Measurements from ENCODE around the gene VAMP5.
"Not testable (repeated sequence)": the region's sequence is repeated elsewhere in the genome, so short reads cannot be mapped to it uniquely, and the experiment has no call there.

Gene VAMP5

DNA sequence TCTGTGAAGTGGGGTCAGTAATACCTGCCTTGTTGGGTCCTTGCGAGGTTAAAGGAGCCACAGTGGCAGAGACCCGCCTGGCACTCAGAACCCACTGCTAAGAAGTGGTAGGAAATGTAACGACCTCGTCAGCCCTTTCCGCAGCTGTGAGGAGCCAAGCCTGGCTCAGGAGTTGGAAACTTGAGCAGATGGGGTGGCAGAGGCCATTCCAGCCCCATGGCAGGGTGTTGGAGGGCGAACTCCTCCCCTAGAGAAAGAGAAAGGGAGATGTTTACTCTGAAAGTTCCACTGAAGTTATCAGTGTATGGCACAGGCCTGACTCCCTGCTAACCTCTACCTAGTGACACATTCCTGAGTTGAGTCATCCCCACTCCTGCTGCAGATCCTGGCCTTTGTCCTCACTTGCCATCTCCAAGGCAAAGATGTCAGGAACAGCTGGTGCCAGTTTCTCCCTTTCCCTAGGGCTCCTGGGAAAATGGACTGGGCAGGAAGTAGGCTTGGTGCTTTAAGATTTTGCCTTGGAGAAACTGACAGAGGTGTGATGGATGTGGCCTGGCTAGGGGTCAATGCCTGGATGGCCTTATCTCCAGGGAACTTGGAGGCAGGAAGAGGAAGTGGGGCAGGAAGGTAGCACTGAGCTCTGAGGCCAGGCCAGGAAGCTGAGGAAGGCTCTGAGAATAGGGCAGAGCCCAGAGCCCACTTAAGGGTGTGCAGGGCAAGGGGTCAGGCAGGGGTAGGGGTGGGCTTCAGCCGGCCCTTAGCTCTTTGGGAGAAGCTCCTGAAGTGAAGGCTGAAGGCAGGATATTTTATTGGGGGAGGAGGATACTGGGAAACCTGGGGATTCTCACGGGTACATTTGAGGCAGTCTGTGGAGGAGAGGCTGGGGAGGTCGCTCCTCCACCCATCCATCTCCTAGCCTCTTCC, 888 bp downstream of the VAMP5 start:
- DNase-seq, result no peak

- DNase-seq, result peak in 1 of 2 donors; percentile 28
These were observed 1.5 kb downstream of the VAMP5 start for GRCh38 chr2:85585781-85586105.

DNA sequence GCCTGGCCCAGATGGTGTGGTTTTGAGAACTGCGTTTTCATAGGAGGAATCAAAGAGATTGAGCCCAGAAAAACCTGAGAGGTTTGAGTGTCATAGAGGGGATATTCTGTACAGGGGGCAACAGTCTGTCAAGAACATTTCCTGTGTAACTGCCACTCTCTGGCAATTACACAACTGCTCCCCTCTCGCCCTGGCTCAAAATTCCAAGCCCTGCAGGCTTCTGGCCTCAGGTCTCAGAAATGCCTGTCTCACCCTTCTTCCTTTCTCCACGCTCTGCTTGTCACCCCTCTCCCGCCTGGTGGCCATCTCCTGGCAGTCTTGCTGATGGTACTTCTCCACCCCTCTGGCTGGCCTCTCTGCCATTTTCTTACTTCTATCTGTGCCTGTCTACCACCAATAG, 4.0 kb downstream of the VAMP5 start:
- DNase-seq, result no peak

- no peak for DNase-seq
These were observed 4.4 kb downstream of the VAMP5 start for GRCh38 chr2:85588645-85589044.

- DNase-seq, result no peak
These were observed 5.0 kb downstream of the VAMP5 start for GRCh38 chr2:85589181-85589580.

DNA sequence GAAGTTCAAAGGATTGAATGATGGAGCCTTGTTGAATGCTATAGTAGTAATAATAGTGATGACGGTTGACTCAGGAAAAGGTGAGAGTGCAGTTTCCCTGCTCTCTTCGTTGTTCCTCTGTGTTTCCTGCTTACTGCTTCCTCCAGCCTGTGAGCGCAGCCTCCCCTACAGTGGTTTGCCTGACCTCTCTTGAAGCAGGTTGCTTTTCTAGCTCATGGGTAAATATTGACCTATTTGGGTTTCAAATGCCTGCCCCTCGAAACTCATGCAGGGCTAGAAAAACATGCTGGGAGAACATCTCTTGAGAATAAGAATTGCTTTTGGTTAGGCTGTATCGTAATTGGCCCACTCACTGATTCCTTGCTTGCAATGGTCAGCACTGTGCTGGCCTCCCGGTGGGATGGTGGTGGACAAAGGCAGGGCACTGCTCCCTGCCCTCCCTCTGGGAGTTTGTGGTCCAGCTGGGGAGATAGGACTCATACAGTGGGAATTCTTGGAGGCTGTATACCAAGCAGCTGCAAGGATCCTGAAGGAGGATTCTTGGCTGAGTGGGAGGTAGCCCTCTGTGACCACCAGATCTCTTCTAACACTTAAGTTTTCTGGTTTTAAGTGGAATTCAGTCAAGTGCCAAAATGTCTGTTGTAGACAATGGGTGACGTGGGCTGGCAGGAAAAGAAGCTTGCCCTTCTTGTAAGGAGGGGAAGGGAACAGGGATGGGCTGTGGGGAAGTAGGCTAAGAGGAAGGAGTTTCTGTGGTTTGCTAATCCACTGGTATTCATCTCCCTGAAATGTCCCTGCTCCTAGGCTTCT, 6.0 kb downstream of the VAMP5 start:
- peak; percentile 75 to 77 for DNase-seq

GRCh38 chr2:85590950-85591349, 6.7 kb downstream of the VAMP5 start:
- peak; percentile 45 to 50 for DNase-seq

GRCh38 chr2:85591563-85591962, 7.3 kb downstream of the VAMP5 start:
- no peak for DNase-seq

DNA sequence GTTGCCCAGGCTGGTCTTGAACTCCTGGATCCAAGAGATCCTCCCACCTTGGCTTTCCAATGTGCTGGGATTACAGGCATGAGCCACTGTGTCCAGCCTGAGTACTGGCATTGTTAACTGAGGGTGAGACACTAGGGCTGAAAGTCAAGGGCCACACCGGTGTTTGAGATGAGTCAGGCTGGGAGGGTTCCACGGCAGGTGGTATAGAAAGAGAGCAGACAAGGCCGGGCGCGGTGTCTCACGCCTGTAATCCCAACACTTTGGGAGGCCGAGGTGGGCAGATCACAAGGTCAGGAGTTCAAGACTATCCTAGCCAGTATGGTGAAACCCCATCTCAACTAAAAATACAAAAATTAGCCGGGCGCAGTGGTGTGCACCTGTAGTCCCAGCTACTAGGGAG, 8.1 kb downstream of the VAMP5 start:
- not testable (repeated sequence) for DNase-seq

DNA sequence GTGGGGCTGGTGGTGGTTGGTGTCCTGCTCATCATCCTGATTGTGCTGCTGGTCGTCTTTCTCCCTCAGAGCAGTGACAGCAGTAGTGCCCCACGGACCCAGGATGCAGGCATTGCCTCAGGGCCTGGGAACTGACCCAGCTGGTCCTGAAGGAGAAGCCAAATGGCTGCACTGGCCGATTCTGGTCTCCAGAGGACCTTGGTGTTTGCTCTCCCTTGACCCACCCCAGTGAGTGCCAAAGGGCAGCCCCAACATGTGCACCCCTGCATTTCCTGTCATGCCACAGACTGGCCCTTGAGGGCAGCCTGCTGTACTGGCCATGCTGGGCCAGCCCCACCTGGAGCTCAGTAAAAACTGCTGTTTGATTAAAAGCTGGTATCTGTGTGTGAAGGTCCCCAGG, 8.8 kb downstream of the VAMP5 start:
- no peak for DNase-seq

GRCh38 chr2:85594715-85595300, 10.6 kb downstream of the VAMP5 start:
- DNase-seq, result no peak

DNA sequence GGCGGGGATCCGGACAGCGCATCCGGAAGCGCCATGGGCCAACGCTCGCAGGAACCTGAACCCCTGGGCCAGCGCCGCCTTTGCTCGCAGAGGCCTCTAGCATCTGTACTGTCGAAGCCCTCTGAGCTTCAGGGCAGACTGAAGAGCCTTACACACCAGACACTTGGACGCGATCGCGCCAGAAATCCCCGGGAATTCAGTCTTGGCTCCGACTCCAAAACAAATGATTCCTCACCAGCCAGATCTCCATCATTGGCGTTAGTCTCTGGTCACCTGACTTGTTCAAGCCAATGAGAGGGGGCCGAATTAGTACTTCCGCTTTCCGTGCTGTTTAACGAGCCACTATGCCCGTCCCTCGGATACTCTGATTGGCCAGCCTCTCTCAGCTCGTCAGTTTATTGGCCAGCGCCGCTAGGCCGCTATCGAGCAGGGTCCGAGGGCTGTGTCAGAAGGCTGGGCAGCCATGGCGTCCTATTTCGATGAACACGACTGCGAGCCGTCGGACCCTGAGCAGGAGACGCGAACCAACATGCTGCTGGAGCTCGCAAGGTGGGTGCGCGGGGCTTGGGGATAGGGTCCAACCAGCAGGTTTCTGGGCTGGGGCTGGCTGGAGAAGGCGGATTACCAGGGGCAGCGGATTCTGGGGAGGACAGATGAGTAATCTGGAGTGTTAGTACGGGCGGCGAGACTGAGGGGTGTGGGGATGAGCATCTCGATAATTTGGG, 11.2 kb downstream of the VAMP5 start, which contains the start of gene RNF181:
TSS of gene RNF181 (plus strand) at position 445 of the 725 bp plus-strand sequence. CDS start at position 464, 19 bp downstream.
- peak; percentile 99 for DNase-seq

GRCh38 chr2:85596026-85596333, 11.7 kb downstream of the VAMP5 start:
- DNase-seq, result no peak

GRCh38 chr2:85596486-85597143, 12.4 kb downstream of the VAMP5 start:
- DNase-seq, result no peak

- DNase-seq, result no peak
These were observed 13.0 kb downstream of the VAMP5 start for GRCh38 chr2:85597241-85597640.

GRCh38 chr2:85598594-85599340, 14.5 kb downstream of the VAMP5 start:
- DNase-seq, result no peak

DNA sequence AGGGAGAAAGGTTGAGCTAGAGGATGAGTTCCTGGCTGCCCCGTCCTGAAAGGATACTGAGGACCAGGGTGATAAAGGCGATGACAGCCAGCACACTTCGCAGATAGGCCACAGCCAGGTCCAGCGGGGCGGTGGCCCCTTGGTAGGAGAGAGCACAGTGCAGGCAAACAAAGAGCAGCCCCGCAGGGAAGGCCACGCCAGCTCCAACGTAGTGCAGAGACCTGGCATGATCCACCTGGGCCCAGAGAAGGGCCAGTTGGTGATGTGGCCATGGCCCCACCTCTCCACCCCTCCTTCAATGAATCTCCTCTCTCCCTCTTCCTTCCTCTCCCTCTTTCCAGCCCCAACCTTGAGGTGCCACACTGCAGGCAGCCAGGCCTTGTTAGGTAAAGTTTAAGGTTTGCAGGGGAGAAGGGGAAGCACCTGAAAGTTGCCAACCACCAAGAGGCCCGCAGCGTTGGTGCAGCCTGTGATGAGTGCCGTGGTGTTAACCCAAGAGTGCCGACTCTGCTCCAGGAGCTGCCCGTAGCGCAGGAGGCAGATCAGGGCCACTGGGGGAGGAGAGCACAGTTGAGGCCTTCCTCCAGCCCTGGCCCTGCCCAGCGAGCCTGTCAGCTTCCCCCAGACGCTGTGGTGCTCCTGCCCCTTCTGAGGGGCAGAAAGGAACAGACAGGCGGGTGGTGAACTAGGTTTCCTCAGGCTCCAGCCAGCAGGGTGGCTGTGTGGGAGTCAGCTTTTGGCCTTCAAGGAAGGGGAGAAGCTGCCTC, 15.4 kb downstream of the VAMP5 start:
- DNase-seq, result no peak

DNA sequence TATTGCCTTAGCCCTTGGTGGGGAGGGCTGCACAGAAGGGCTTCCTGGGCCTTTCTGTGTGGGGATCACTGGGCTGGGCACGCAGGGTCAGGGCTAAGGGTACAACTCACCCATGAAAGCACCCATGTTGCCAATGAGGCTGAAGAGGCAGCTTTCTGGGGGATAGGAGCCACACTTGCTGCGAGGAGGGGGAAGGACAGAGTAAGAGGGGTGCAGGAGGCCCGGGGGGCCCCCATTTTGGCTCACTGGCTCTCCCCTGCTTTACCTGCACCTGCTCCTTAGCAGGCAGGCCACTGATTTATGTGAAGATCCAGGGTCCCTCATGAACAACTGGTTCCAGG, 16.0 kb downstream of the VAMP5 start:
- no peak for DNase-seq

DNA sequence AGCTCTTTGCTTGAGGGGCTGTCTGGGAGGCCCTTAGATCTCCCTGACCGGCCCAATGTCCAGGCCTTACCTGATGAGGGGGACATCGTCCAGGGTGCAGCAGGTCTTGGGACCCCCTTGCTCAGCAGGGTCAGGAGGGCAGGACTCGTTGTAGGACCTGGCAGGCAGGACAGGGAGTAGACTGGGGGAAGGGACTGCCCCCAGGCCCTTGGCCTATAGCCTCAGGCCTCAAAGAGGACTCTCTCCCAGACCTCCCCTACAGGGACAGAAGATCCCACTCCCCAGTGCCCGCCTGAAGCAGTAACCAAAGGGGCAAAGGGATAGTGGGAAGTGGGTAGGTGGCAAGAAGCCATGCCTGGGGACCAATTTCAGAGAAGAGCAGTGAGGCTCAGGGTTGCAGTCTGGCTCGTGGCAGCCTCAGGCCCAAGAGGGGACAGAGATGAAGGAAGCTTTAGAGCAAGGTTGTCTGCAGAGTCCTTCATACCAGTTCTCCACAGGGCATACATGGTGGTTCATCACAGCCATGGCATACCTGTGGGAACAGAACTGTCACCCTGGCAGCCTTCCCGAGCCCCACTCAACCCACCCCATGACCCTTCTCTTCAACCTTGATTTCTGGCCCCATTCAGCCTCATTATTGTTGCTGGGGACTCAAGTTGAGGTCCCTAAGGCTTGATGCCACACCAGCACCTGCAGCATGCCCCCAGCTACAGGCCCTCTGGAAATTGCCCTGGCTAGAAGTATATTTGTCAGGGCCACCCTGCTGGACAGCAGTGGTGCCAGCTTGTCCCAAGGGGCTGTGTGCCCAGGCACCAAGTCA, 16.9 kb downstream of the VAMP5 start:
- DNase-seq, result no peak
